HL-60 (cell line): ENCODE results near the gene ENTHD1.

Experiments used
- CTCF ChIP-seq: IDR thresholded peaks from one replicate; pipeline ENCODE4 v1.5.1; 2011; ENCODE audit warnings: low read length, control low read depth, inconsistent platforms; ENCODE audit not compliant: insufficient read depth
- GABPA ChIP-seq: IDR thresholded peaks from 2 replicates; pipeline ENCODE4 v1.6.1; 2012; ENCODE audit warnings: low read depth
- POLR2AphosphoS5 ChIP-seq: IDR thresholded peaks from 2 replicates; pipeline ENCODE4 v1.6.1; 2012; ENCODE audit warnings: low read depth

GRCh38 chr22:39693943-39694500 is 199.5 kb downstream of the ENTHD1 start:
- TF ChIP-seq GABPA (no peak), CTCF (no peak), POLR2AphosphoS5 (no peak)
